ENCODE data around the gene CCDC86. TPM values are rescaled to one million over a fixed set of nuclear protein-coding genes. Genes with fewer than 3 reads are reported as not detected.

CCDC86 gene
- total and polyA plus RNA-seq, 10 of the 15 experiments (the other 5 are each of a cell fraction or from before 2014, with no cell fraction given): 2.0 to 87.2 (median 38.7) TPM

GRCh38 chr11:60831143-60831500, 10.8 kb upstream of the CCDC86 start:
- ATAC-seq (peak; percentile 98), DNase-seq (ENCODE audit: low read depth, low spot score) (peak; percentile 26), FAIRE-seq (peak; percentile 88)
- H4K20me1 ChIP-seq (ENCODE audit: control insufficient read depth, insufficient read depth): no peaks in the 10 kb centered on the region
- no peaks in the 10 kb centered on the region; the same call in 1 of the 2 replicates for H3K4me1 ChIP-seq (ENCODE audit: control insufficient read depth, insufficient read depth, low read length)
- CTCF ChIA-PET: interaction anchor here (0.6 to 7.8 kb wide), 57 partner anchors 9 to 555 kb away, joined by 3 to 135 read pairs (median 5); partner anchors contain the start of genes CCDC86, CD6, MS4A15 and PRPF19
- POLR2A ChIA-PET: interaction anchor here (0.7 kb wide), 1 partner anchor 423 kb away, joined by 3 read pairs; no protein-coding TSS in a partner anchor
- no peaks in the 10 kb centered on the region for H3K9me3 ChIP-seq (replicated peaks; ENCODE audit: control insufficient read depth, insufficient read depth, low read length)
- no peak overlapping the region for H3K4me2 ChIP-seq (ENCODE audit: control insufficient read depth, insufficient read depth)
- BruUV-seq (replicated peaks): no TSS peak
- intact Hi-C loops (cut with micrococcal nuclease; ENCODE audit: unreplicated experiment): loop anchor here (1.0 to 2.0 kb wide), 5 partner anchors 56 to 356 kb away; no protein-coding TSS in a partner anchor
- H3K36me3 ChIP-seq (ENCODE audit: control insufficient read depth in 2 of 2, insufficient read depth in 2 of 2, low read length in 1 of 2): no peaks in the 10 kb centered on the region
- SMC1A ChIA-PET (ENCODE audit: uncharacterized antibody, unreplicated experiment): interaction anchor here (0.9 to 5.8 kb wide), 26 partner anchors 9 to 562 kb away, joined by 3 to 57 read pairs (median 5); partner anchors contain the start of genes CD6 and TMEM109
- peak overlapping the region; percentile 60; the same call in 1 of the 2 replicates for H2AFZ ChIP-seq (ENCODE audit: control insufficient read depth, low read depth, low read length)
- in situ Hi-C loops (cut with MboI): no loop called here
- H3K4me3 ChIP-seq: no peak overlapping the region
- WGBS (ENCODE audit: insufficient coverage, insufficient replicate concordance, low lambda C conversion rate, missing lambda C conversion rate): 19% methylated on average over 8 of the region's 8 CpGs
- H3K27me3 ChIP-seq (replicated peaks in 1 of 2; ENCODE audit: control insufficient read depth in 2 of 2, insufficient read depth in 2 of 2, low read length in 1 of 2): no peaks in the 10 kb centered on the region; a peak in 2 of 4 replicates
- H3K27ac ChIP-seq (ENCODE audit: control insufficient read depth, insufficient read depth): no peak overlapping the region
- H3K9ac ChIP-seq (ENCODE audit: control insufficient read depth, insufficient read depth, low read length): no peak overlapping the region
- no peaks in the 10 kb centered on the region for H3K79me2 ChIP-seq (ENCODE audit: control insufficient read depth, insufficient read depth, low read length)
- RAD21 ChIA-PET (ENCODE audit: unreplicated experiment): interaction anchor here (0.6 to 4.1 kb wide), 34 partner anchors 9 to 604 kb away, joined by 3 to 46 read pairs (median 5); partner anchors contain the start of genes PRPF19 and TMEM109
- 0 out of 2 replicates have a peak, but pooled peaks have one; percentile 16 for TF ChIP-seq SMARCA5 (IDR thresholded peaks at IDR 0.05)
- TF ChIP-seq NFXL1 (IDR thresholded peaks at IDR 0.05; ENCODE audit: borderline replicate concordance): no peak
- TF ChIP-seq, protein P1, sequence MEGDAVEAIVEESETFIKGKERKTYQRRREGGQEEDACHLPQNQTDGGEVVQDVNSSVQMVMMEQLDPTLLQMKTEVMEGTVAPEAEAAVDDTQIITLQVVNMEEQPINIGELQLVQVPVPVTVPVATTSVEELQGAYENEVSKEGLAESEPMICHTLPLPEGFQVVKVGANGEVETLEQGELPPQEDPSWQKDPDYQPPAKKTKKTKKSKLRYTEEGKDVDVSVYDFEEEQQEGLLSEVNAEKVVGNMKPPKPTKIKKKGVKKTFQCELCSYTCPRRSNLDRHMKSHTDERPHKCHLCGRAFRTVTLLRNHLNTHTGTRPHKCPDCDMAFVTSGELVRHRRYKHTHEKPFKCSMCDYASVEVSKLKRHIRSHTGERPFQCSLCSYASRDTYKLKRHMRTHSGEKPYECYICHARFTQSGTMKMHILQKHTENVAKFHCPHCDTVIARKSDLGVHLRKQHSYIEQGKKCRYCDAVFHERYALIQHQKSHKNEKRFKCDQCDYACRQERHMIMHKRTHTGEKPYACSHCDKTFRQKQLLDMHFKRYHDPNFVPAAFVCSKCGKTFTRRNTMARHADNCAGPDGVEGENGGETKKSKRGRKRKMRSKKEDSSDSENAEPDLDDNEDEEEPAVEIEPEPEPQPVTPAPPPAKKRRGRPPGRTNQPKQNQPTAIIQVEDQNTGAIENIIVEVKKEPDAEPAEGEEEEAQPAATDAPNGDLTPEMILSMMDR (IDR thresholded peaks at IDR 0.05 in 2 of 3, conservative IDR thresholded peaks at IDR 0.05 in 1 of 3; ENCODE audit: control insufficient read depth in 2 of 3, extremely low read depth in 1 of 3, insufficient read depth in 1 of 3, low read depth in 3 of 3, low read length in 3 of 3): peak; percentile 94 to 95 (median 95)
- peak; percentile 96 for TF ChIP-seq SMC3 (IDR thresholded peaks at IDR 0.05; ENCODE audit: borderline replicate concordance, low read length)
- TF ChIP-seq, protein P2, sequence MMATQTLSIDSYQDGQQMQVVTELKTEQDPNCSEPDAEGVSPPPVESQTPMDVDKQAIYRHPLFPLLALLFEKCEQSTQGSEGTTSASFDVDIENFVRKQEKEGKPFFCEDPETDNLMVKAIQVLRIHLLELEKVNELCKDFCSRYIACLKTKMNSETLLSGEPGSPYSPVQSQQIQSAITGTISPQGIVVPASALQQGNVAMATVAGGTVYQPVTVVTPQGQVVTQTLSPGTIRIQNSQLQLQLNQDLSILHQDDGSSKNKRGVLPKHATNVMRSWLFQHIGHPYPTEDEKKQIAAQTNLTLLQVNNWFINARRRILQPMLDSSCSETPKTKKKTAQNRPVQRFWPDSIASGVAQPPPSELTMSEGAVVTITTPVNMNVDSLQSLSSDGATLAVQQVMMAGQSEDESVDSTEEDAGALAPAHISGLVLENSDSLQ (IDR thresholded peaks at IDR 0.05): no peak
- TF ChIP-seq ETV6 (conservative IDR thresholded peaks at IDR 0.05 in 1 of 2, IDR thresholded peaks at IDR 0.05 in 1 of 2; ENCODE audit: borderline replicate concordance in 1 of 2, low read depth in 1 of 2): no peak
- TF ChIP-seq RBBP5 (conservative IDR thresholded peaks at IDR 0.05): no peak
- TF ChIP-seq BHLHE40 (IDR thresholded peaks at IDR 0.05; ENCODE audit: borderline replicate concordance in 1 of 2, low read depth in 2 of 2, low read length in 1 of 2): peak in 1 of 2 experiments; percentile 12; a peak in 1 of 4 replicates
- no peak for TF ChIP-seq STAT1 (conservative IDR thresholded peaks at IDR 0.05)
- no peak for TF ChIP-seq MYC (IDR thresholded peaks at IDR 0.05; ENCODE audit: insufficient read depth, insufficient read length, insufficient replicate concordance, low read length, severe bottlenecking)
- TF ChIP-seq MYB (IDR thresholded peaks at IDR 0.05; ENCODE audit: borderline replicate concordance, low read depth, low read length): 0 out of 2 replicates have a peak, but pooled peaks have one; percentile 13
- 0 out of 2 replicates have a peak, but pooled peaks have one; percentile 23 for TF ChIP-seq TCF3 (IDR thresholded peaks at IDR 0.05; ENCODE audit: borderline replicate concordance, insufficient read depth, low read depth, low read length)
- no peak for TF ChIP-seq TCF7 (IDR thresholded peaks at IDR 0.05; ENCODE audit: borderline replicate concordance)
- peak; percentile 69; the same call in 1 of the 2 replicates for TF ChIP-seq YY1 (IDR thresholded peaks at IDR 0.05; ENCODE audit: low read depth, low read length)
- TF ChIP-seq TCF12 (IDR thresholded peaks at IDR 0.05; ENCODE audit: low read depth, low read length): peak; percentile 75
- no peak for TF ChIP-seq RELA (IDR thresholded peaks at IDR 0.05; ENCODE audit: borderline replicate concordance, partially characterized antibody)
- no peak for TF ChIP-seq PML (IDR thresholded peaks at IDR 0.05; ENCODE audit: low read length)
- TF ChIP-seq ELK1 (IDR thresholded peaks at IDR 0.05; ENCODE audit: low read depth, low read length): 0 out of 2 replicates have a peak, but pooled peaks have one; percentile 19
- TF ChIP-seq RAD21 (IDR thresholded peaks at IDR 0.05; ENCODE audit: insufficient read depth, low read depth, low read length): peak; percentile 96
- peak; percentile 33; the same call in 1 of the 3 replicates for TF ChIP-seq POU2F2 (IDR thresholded peaks at IDR 0.05; ENCODE audit: borderline replicate concordance, low read depth, low read length)

Data from GM12878 (cell line).